Liver (tissue), 9 donors: ENCODE results near the gene DGCR2. TPM values are rescaled to one million over a fixed set of nuclear protein-coding genes. Genes with fewer than 3 reads are reported as not detected.
"Not testable (repeated sequence)": the region's sequence is repeated elsewhere in the genome, so short reads cannot be mapped to it uniquely, and the experiment has no call there.

Source experiments
- DNase-seq: peaks from one replicate; pipeline ENCODE4 v3.0.0-alpha.2; 2017; ENCODE audit warnings: low spot score
- H3K27ac ChIP-seq, 2 donors: one replicate each; pipeline ENCODE4 v1.7.0; 2013; ENCODE audit warnings: inconsistent platforms in 2 of 2, low read length in 2 of 2, control low read depth in 1 of 2, low read depth in 1 of 2, mild to moderate bottlenecking in 1 of 2
- H3K27me3 ChIP-seq, 4 donors: one replicate each; pipeline versions ENCODE4 v1.6.1 to v1.7.0; 2013; ENCODE audit warnings: low read length in 3 of 4, inconsistent platforms in 1 of 4, mild to moderate bottlenecking in 1 of 4, moderate library complexity in 1 of 4; ENCODE audit not compliant: control insufficient read depth in 4 of 4, insufficient read depth in 4 of 4
- H3K36me3 ChIP-seq, 4 donors: one replicate each; pipeline versions ENCODE4 v1.6.1 to v1.7.0; 2013; ENCODE audit warnings: low read length in 3 of 4, mild to moderate bottlenecking in 3 of 4, low read depth in 1 of 4, moderate library complexity in 1 of 4; ENCODE audit not compliant: control insufficient read depth in 4 of 4, insufficient read depth in 3 of 4
- H3K4me1 ChIP-seq, 4 donors: one replicate each; pipeline versions ENCODE4 v1.6.1 to v1.7.0; 2013; ENCODE audit warnings: low read length in 3 of 4, mild to moderate bottlenecking in 3 of 4, moderate library complexity in 1 of 4; ENCODE audit not compliant: control insufficient read depth in 4 of 4, insufficient read depth in 4 of 4
- H3K4me3 ChIP-seq, 3 donors: one replicate each; pipeline versions ENCODE4 v1.6.1 to v1.7.0; 2013; ENCODE audit warnings: low read length in 3 of 3, control low read depth in 1 of 3, low read depth in 1 of 3, mild to moderate bottlenecking in 1 of 3
- H3K9ac ChIP-seq, 2 donors: one replicate each; pipeline ENCODE4 v1.7.0; 2013; ENCODE audit warnings: low read length in 2 of 2, mild to moderate bottlenecking in 2 of 2, moderate library complexity in 2 of 2, control low read depth in 1 of 2, low read depth in 1 of 2
- H3K9me3 ChIP-seq, 4 donors: one replicate each; pipeline versions ENCODE4 v1.6.1 to v1.7.0; 2013; ENCODE audit warnings: low read length in 3 of 4; ENCODE audit not compliant: control insufficient read depth in 4 of 4
- ATF3 ChIP-seq: IDR thresholded peaks from 2 replicates; pipeline ENCODE4 v1.6.1; 2016; ENCODE audit warnings: antibody characterized with exemption
- CTCF ChIP-seq: fragments of 150-350 bp; IDR thresholded peaks from 2 replicates; pipeline ENCODE4 v1.5.1; 2017; ENCODE audit warnings: improper control_type of control experiment, low read depth, low read length; ENCODE audit not compliant: missing input control
- EGR1 ChIP-seq, 2 donors: IDR thresholded peaks; 2 replicates each; pipeline ENCODE4 v1.6.1; 2016 to 2018; ENCODE audit warnings: antibody characterized with exemption in 2 of 2, low read depth in 2 of 2
- FOXA1 ChIP-seq: IDR thresholded peaks from 2 replicates; pipeline ENCODE4 v1.6.1; 2016; ENCODE audit warnings: antibody characterized with exemption
- FOXA2 ChIP-seq: IDR thresholded peaks from 2 replicates; pipeline ENCODE4 v1.6.1; 2016; ENCODE audit warnings: antibody characterized with exemption
- GABPA ChIP-seq, 2 donors: IDR thresholded peaks in 1 of 2; conservative IDR thresholded peaks in 1 of 2; 2 replicates each; pipeline ENCODE4 v1.6.1; 2016; ENCODE audit warnings: antibody characterized with exemption in 2 of 2, mild to moderate bottlenecking in 1 of 2, moderate library complexity in 1 of 2
- HNF4A ChIP-seq, 2 donors: conservative IDR thresholded peaks; 2 replicates each; pipeline ENCODE4 v1.6.1; 2016; ENCODE audit warnings: antibody characterized with exemption in 2 of 2, mild to moderate bottlenecking in 2 of 2
- JUND ChIP-seq, 2 donors: IDR thresholded peaks; 2 replicates each; pipeline ENCODE4 v1.6.1; 2016; ENCODE audit warnings: antibody characterized with exemption in 2 of 2
- MAX ChIP-seq: IDR thresholded peaks from 2 replicates; pipeline ENCODE4 v1.6.1; 2016; ENCODE audit warnings: antibody characterized with exemption
- NR2F2 ChIP-seq: IDR thresholded peaks from 2 replicates; pipeline ENCODE4 v1.6.1; 2016; ENCODE audit warnings: antibody characterized with exemption
- RAD21 ChIP-seq, 2 donors: IDR thresholded peaks; 2 replicates each; pipeline ENCODE4 v1.6.1; 2016; ENCODE audit warnings: antibody characterized with exemption in 2 of 2, mild to moderate bottlenecking in 2 of 2
- REST ChIP-seq: IDR thresholded peaks from 2 replicates; pipeline ENCODE4 v1.6.1; 2016; ENCODE audit warnings: antibody characterized with exemption, mild to moderate bottlenecking
- RXRA ChIP-seq, 2 donors: IDR thresholded peaks; 2 replicates each; pipeline ENCODE4 v1.6.1; 2017 to 2018; ENCODE audit warnings: antibody characterized with exemption in 2 of 2, mild to moderate bottlenecking in 1 of 2
- SP1 ChIP-seq: IDR thresholded peaks from 2 replicates; pipeline ENCODE4 v1.6.1; 2018; ENCODE audit warnings: antibody characterized with exemption, mild to moderate bottlenecking
- TAF1 ChIP-seq: conservative IDR thresholded peaks from 2 replicates; pipeline ENCODE4 v1.6.1; 2016; ENCODE audit warnings: antibody characterized with exemption, mild to moderate bottlenecking
- YY1 ChIP-seq: IDR thresholded peaks from 2 replicates; pipeline ENCODE4 v1.6.1; 2016; ENCODE audit warnings: antibody characterized with exemption, mild to moderate bottlenecking
- ZBTB33 ChIP-seq: IDR thresholded peaks from 2 replicates; pipeline ENCODE4 v1.6.1; 2016; ENCODE audit warnings: antibody characterized with exemption
- WGBS: extraction: QIAGEN DNeasy Blood & Tissue Kit; methylation state at CpG from one replicate; pipeline ENCODE4 v1.1.7; 2013; 5-methylcytosine and 5-hydroxymethylcytosine counted together
- polyA plus RNA-seq, 2 donors: library from polyadenylated mRNA; stranded (reverse) in 1 of 2; unstranded in 1 of 2; fragments of 200-250 nt in 1 of 2; fragments of >200 nt in 1 of 2; fragmentation: Nextera tagmentation in 1 of 2; extraction: Ambion mirVana in 1 of 2; gene quantifications; one replicate each; pipeline versions ENCODE4 v1.2.1 to v1.2.3, GENCODE V29; 2013 to 2015
- total RNA-seq, 2 donors: library from RNA; depleted of rRNA; stranded (reverse); fragments of >200 nt; gene quantifications; one replicate each; pipeline ENCODE4 v1.2.3, GENCODE V29; 2014
- donor health status: healthy.
- donor health status: healthy.
- donor health status: healthy.
- donor health status: healthy.
- donor health status: healthy.

The DGCR2 gene
- total and polyA plus RNA-seq, 4 donors: 11.2 to 30.0 (median 21.1) TPM

GRCh38 chr22:19079691-19080090, 42.5 kb downstream of the DGCR2 start:
- TF ChIP-seq YY1: no peak
- TF ChIP-seq FOXA1: no peak
- TF ChIP-seq HNF4A (conservative IDR thresholded peaks at IDR 0.05): no peak
- no peak for TF ChIP-seq REST
- no peak for TF ChIP-seq FOXA2
- no peak for TF ChIP-seq ATF3
- TF ChIP-seq NR2F2: no peak
- TF ChIP-seq TAF1: no peak
- TF ChIP-seq RAD21 (IDR thresholded peaks at IDR 0.05): no peak
- TF ChIP-seq RXRA (IDR thresholded peaks at IDR 0.05): no peak
- no peak overlapping the region for H3K4me3 ChIP-seq
- H3K27me3 ChIP-seq: no peaks in the 10 kb centered on the region
- H3K9ac ChIP-seq: no peak overlapping the region
- WGBS: 97% methylated on average over 4 of the region's 4 CpGs
- H3K9me3 ChIP-seq: no peaks in the 10 kb centered on the region
- no peak overlapping the region for H3K27ac ChIP-seq
- peaks cover 0 to 2% (median 0%) of the 10 kb centered on the region in 4 donors for H3K4me1 ChIP-seq
- DNase-seq: no peak
- peaks cover 2 to 9% (median 5%) of the 10 kb centered on the region in 4 donors for H3K36me3 ChIP-seq

GRCh38 chr22:19075404-19075803, 46.8 kb downstream of the DGCR2 start:
- Histone ChIP-seq H3K9ac (no peak overlapping the region), H3K4me1 (peaks cover 2 to 18% (median 12%) of the 10 kb centered on the region in 4 donors), H3K27me3 (no peaks in the 10 kb centered on the region), H3K27ac (peak overlapping the region in 1 of 2 donors; percentile 3), H3K9me3 (no peaks in the 10 kb centered on the region), H3K4me3 (no peak overlapping the region), H3K36me3 (peaks cover 0 to 5% (median 1%) of the 10 kb centered on the region in 4 donors)
- DNase-seq: no peak
- 92% methylated on average over 1 of the region's 1 CpG for WGBS
- TF ChIP-seq ZBTB33 (no peak), TAF1 (no peak), YY1 (no peak), GABPA (IDR thresholded peaks at IDR 0.05 in 1 of 2, conservative IDR thresholded peaks at IDR 0.05 in 1 of 2) (no peak), JUND (IDR thresholded peaks at IDR 0.05) (no peak), MAX (no peak), EGR1 (IDR thresholded peaks at IDR 0.05; ENCODE audit: low read depth in 2 of 2) (no peak), CTCF (no peak), SP1 (no peak)

- peaks cover 2 to 18% (median 13%) of the 10 kb centered on the region in 4 donors for H3K4me1 ChIP-seq
- H3K9ac ChIP-seq, H3K9me3 ChIP-seq, H3K27ac ChIP-seq, H3K4me3 ChIP-seq, H3K27me3 ChIP-seq, DNase-seq: not testable (repeated sequence)
- H3K36me3 ChIP-seq: peaks cover 2 to 10% (median 3%) of the 10 kb centered on the region in 4 donors
These were observed 49.4 kb downstream of the DGCR2 start for GRCh38 chr22:19072853-19073252.
